ENCODE measurements around the gene RCOR1.
"Not testable (repeated sequence)": the region's sequence is repeated elsewhere in the genome, so short reads cannot be mapped to it uniquely, and the experiment has no call there.

Gene RCOR1

DNA sequence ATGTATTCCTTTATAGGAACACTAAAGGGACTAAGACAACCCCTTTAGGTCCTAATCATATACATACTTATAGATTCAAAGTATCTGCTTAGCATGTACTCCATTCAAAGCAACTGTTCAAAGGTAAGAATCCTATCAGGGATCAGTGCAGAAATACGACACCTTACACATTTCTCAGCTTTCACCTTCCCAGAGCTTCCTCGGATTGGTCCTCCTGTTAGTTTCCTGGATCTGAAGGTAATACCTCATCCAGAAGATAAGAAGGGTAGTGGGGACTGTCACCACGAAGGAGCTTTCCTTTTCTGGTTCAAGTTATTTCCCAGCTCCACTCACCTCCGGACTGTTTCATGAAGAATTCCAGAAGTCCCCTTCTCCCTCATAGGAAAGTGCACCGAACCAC, 38.0 kb downstream of the RCOR1 start:
- H3K4me3 ChIP-seq (replicated peaks; ENCODE audit: low read depth, low read length), result no peak overlapping the region
- no peak for TF ChIP-seq CTCF (IDR thresholded peaks at IDR 0.05; ENCODE audit: low read length, missing control alignments)
- no peak for DNase-seq (ENCODE audit: low read depth)

DNA sequence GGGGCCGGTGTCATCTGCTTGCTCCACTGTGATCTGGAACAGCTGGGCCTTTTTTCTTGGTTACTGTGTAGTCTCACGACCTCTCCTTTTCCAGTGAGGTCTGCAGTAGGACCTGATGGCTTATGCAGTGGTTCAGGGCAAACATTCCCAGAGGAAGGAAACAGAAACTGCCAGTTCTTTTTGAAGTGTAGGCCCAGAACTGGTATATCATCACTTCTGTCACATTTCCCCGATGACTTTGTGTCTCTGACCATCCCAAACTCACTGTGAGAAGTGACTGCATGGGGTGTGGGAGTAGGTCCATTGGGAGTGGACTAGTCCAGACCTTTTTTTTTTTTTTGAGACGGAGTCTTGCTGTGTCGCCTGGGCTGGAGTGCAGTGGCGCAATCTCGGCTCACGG, 38.4 kb downstream of the RCOR1 start:
- H3K4me3 ChIP-seq (replicated peaks; ENCODE audit: low read depth, low read length), result no peak overlapping the region
- TF ChIP-seq CTCF (IDR thresholded peaks at IDR 0.05; ENCODE audit: low read length, missing control alignments), result no peak
- DNase-seq (ENCODE audit: low read depth), result no peak

GRCh38 chr14:102633906-102634595, 41.6 kb downstream of the RCOR1 start:
- DNase-seq (ENCODE audit: low read depth), result no peak
- no peak for TF ChIP-seq CTCF (IDR thresholded peaks at IDR 0.05; ENCODE audit: low read length, missing control alignments)
- no peak overlapping the region for H3K4me3 ChIP-seq (replicated peaks; ENCODE audit: low read depth, low read length)

DNA sequence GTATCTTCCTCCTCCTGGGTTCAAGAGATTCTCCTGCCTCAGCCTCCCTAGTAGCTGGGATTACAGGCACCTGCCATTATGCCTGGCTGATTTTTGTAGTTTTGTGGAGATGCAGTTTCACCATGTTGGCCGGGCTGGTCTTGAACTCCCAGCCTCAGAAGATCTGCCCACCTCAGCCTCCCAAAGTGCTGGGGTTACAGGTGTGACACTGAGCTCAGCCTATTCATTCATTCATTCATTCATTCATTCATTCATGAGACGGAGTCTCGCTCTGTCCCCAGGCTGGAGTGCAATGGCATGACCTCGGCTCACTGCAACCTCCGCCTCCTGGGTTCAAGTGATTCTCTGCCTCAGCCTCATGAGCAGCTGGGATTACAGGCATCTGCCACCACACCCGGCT, 47.2 kb downstream of the RCOR1 start:
- H3K4me3 ChIP-seq (replicated peaks; ENCODE audit: low read depth, low read length); DNase-seq (ENCODE audit: low read depth): not testable (repeated sequence)

DNA sequence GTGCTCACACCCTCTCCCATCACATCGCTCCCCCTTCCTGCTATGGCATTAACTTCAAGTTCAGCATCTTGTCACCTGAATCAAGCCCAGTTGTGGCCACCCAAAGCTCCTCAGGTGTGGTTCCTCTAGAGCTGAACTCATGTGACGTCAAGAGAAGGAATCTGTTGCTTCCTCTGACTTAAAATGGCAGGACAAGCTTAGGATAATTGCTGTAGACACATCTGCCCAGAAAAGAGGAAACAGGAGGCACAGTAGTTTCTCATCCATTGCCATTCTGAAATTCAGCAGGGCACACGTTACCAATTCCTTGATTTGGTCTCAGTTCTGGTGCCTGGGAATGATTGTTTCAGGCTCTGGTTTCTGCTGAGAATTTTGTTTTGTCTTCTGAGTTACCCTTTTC, 52.1 kb downstream of the RCOR1 start:
- no peak for TF ChIP-seq CTCF (IDR thresholded peaks at IDR 0.05; ENCODE audit: low read length, missing control alignments)
- no peak for DNase-seq (ENCODE audit: low read depth)
- H3K4me3 ChIP-seq (replicated peaks; ENCODE audit: low read depth, low read length), result no peak overlapping the region

GRCh38 chr14:102645746-102646440, 53.4 kb downstream of the RCOR1 start:
- TF ChIP-seq CTCF (IDR thresholded peaks at IDR 0.05; ENCODE audit: low read length, missing control alignments), result no peak
- peak; percentile 49 for DNase-seq (ENCODE audit: low read depth)
- no peak overlapping the region for H3K4me3 ChIP-seq (replicated peaks; ENCODE audit: low read depth, low read length)

- TF ChIP-seq CTCF (IDR thresholded peaks at IDR 0.05; ENCODE audit: low read length, missing control alignments), result no peak
- DNase-seq (ENCODE audit: low read depth), result no peak
- no peak overlapping the region for H3K4me3 ChIP-seq (replicated peaks; ENCODE audit: low read depth, low read length)
These were observed 54.2 kb downstream of the RCOR1 start for GRCh38 chr14:102646615-102647014.

Measured in fibroblast of pulmonary artery (primary cell).